CD4-positive, alpha-beta T cell treated with Interleukin-6 at 100 ng/mL for 8 hours (primary cell): ENCODE measurements around the gene USP32.

Experiments used
- DNase-seq: peaks from one replicate; pipeline ENCODE4 v3.0.0-alpha.2; 2020; ENCODE audit warnings: mixed read lengths, low spot score

Gene USP32

DNA sequence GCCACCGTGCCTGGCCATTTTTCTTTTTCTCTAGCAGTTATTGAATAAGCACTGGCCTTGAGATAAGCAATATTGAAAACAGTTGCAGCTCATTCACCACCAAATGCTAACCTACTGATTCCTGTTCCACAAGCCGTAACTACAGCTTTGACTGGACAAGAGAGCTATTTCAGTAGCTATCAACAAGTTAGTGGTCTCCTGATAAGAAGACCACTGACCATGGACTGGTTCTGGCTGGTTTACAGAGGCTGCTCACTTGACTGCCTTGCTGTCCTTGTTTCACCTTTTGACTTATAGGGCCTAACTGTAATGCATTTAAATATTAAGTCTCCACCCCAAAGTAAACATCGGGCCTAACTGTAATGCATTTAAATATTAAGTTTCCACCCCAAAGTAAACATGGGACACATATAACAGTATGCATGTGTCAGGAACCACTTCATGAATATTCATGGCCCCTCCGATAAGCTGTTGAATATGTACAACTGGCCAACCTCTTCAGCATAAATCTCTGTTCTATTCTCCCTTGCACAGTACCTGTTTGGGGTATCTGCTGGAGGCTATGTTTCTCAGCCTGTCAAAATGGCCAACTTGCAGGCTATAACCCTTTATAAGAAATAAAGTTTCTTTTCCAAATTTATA is 94.1 kb downstream of the USP32 start:
- DNase-seq: no peak

DNA sequence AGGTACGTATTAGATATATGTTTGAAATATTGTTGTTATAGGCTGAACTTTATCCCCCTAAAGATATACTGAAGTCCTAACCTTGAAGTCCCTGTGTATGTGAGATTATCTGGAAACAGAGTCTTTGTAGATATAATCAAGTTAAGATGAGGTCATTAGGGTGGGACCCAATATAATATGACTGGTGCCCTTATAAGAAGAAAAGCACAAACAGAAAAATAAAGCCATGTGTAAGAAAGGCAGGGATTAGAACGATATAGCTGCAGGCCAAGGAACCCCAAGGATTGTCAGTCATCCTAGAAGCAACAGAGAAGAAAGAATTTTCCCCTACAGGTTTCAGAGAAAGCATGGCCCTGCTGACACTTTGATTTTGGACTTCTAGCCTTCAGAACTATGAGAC is 95.8 kb downstream of the USP32 start:
- no peak for DNase-seq

DNA sequence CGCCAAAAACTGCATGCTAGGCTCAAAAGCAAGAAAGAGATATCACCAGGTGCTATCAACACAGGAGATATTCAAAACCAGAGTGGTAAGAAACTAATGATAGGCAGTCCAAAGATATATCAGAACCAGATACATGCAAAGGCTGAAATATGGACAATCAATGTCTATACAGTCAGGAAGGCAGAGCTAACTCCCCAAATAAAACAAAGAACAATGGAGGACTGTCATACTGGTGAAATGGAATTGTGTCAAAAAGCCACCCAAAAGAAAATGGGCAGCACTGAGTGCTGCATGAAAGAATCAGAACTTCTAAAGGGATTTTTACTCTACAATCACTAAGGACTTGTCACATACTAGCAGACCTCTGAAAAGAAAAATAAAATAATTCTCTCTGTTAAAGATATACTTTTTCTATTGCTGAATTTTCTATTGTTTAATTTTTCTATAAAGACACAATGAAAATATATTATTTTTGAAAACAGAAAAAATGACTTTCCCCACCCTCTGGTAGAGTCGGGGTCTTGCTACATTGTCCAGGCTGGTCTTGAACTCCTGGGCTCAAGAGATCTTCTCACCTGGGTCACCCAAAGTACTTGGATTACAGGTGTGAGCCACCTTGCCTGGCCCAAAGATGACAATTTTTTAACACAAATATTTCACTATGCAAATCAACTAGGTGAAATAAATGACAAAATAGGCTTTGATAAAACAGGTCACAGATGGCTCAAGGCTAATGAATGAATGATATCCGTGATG is 98.2 kb downstream of the USP32 start:
- no peak for DNase-seq

DNA sequence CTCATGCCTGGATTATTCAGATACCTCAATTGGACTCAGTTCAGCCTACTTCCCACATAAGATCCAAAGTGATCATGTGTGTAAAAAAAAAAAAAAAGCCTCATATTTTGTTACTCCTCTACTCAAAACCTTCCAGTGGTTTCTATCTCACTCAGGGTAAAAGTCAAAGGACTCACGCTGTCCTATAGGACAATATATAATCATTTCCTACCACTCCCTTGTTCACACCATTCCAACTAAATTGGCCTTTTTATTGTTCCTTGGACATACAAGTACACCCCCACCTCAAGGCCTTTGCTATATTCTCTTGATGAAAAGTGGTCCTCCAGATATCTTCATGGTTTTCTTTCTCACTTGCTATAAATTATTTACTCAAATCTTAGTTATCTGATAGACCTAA is 99.2 kb downstream of the USP32 start:
- DNase-seq: no peak

DNA sequence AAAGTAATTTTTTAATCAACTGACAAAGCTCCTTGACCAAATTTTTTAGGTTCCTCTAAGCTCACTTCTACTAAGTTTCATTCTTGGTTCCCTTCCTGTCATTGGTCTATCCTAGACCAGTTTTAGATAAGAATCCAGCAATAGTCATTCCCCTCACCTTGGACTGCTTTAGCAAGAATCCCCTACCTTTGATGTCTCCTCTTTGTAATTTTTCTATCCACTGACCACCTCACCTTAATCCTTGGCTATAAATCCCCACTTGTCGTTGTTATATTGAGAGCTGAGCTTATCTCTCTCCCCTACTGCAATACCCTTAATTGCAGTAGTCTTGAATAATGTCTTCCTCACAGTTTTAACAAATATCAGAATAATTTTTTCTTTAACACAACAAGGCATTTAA is 107.2 kb downstream of the USP32 start:
- no peak for DNase-seq

DNA sequence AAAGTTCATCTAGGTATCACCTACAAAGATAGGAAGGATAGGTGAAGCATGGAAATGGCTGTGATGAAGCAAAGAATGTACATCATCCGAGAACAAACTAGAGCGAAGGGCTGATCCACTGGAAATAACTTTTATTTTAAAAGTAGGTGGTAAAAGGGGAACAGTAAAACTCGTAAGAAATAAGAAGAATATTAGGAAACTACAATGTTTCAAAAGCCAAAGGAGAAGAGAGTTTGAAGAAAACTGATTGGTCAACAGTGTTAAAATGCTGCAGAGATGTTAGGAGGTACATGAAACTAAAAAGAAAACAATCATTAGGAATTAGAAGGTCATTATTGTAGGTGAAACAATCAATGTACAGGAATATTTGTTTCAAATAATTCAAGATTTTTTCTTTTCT is 108.1 kb downstream of the USP32 start:
- DNase-seq: no peak

DNA sequence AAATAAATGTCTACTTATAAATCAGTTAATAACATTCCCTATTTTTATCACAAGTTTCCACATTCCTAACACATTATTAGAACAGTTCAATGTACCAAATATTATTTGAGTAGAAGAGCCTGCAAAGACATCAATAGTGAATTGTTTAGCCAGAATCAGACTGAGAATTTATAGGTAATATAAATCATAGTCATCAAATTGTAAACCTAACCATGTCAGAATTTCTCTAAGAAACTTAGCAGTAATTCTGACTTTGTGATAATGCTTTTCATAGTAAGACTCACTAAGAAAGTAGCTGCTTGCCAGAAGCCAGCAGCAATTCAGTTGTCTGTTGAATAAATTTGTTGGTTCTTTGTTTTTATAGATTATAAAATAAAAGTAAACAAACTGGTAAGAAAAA is 111.3 kb downstream of the USP32 start:
- DNase-seq: no peak

DNA sequence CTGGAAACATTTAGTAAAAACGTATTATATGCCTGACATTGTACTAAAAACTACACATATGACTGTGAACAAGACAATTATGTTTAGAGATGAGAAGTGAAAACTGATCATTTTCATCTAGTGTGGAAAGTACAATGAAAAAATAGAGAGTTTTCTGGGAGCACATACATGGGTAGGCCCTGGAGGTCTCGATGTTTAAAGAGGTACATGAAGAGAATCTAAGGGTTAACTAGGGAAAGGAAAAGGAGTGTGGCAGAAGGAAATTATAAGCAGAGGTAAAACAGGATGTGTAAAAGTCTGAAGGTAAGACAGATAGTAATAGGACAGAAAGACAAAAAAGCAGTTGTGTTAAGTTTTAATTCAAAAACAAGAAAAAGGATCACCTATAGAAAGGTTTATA is 113.7 kb downstream of the USP32 start:
- no peak for DNase-seq

DNA sequence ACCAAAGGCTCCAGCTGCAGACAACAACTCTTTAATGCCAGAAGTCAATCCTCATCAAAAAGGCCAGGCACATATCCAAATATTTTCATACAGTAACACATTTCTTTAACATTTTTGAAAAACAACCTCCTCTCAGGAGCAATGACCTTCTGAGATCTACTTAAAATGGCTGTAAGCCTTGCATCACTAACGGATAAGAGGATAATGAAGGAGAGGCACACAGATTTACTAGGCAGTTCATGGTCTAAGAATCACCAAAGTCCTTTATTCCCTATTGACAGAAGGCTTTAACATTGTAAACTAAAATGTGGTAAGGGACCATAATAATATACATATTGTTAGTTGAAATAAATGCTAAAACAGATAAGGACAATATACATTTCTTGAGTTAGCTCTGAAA is 114.7 kb downstream of the USP32 start:
- DNase-seq: no peak

DNA sequence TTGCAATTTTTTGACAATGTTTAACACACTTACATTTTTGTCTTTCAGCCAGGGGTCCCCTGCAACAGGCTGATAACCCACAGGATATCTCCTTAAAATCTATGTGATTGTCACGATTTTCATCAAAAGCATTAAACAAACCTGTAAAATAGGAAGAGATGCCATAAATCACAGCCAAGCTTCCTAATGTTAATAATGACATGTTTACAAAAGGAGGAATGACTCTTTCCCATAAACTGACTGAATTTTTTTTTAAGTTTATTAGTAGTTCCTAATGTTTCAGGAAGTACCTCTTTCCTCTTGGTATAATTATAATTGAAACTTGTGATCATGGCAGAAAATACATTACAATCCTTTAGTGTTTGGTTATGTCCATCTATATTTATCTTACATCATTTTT is 122.5 kb downstream of the USP32 start:
- DNase-seq: no peak

DNA sequence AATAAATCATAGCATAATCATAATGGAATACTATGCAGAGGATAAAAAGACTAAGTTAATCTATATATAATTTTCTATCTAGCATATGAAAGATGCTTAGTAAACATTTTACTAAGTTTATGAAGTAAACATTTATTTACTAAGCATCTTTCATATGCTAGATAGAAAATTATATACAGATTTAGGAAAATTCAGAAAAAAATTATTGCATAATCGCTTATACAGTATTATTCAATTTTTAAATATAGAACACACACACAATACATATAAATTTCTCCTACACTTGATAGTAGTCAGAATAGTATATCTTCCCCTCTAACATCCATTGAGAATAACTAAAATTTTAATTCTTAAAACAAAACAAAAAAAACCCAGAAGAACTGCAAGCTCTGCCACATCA is 131.4 kb downstream of the USP32 start:
- DNase-seq: no peak

DNA sequence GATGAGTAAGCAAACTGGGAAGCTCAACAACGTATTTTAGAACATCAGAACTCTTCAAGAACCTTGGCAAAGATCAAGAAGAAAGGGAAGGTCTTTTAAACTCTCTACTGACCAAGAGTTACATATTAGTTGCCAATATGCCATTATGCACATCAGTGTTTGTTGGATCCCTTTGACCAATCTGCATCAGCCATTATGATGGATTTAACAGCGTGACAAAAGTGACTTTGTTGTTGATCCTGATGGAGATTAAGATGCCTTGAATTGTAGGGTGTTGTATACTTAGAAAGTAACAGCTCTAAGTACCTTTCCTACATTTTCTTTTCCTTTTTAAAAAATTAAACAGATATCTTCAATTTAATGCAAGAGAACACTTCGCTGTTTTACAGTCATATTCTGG is 133.6 kb downstream of the USP32 start:
- DNase-seq: no peak

DNA sequence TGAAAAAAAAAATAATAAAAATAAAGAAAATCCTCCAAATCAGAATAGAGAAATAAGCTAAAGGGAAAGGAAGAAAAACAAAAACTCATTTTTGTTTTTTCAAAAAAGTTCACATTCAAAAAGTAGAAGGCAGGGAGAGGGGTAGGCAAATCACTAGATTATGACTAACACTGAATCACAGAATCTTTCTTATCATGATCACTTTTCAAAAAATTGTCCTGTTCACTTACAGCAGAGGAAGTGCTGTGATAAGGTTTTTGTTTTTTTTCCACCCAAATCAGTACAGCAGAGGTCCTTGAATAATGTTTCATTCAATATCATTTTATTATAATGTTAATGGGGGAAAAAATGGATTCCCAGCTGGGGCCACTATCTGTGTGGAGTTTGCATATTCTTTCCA is 135.8 kb downstream of the USP32 start:
- DNase-seq: no peak

DNA sequence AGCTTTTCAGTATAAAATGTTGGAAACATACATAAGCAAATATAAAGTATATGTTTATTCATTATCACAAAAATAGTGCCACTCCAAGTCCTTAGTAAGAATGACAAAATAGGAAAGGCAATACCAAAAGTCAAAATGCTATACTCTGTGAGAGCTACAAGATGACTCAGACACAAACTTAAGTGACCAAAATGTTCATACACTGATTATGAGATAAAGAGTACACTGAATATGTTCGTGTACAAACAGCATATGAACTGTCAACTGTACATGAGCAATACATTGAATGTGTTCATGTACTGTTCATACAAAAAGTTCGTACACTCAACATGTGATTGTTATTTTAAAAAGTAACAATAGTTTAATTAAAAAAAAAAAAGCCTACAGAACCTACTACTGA is 138.9 kb downstream of the USP32 start:
- DNase-seq: no peak

DNA sequence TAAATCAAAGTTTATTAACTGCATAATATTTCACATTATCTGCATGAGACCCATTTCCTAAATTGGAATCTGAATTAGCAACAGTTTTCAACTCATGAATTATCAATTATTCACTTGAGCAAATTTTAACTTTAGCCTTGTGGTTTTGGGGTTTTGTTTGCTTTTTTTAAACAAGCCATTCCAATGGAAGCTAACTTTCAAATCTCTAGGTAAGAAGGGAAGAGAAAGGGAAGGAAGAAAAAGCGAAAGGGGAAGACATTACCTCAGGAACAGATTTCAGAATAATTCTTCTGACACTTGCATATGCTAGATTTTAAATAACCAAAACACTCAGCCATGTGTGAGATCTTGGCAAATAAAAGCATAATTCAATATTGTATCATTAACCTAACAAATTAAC is 139.5 kb downstream of the USP32 start:
- no peak for DNase-seq

DNA sequence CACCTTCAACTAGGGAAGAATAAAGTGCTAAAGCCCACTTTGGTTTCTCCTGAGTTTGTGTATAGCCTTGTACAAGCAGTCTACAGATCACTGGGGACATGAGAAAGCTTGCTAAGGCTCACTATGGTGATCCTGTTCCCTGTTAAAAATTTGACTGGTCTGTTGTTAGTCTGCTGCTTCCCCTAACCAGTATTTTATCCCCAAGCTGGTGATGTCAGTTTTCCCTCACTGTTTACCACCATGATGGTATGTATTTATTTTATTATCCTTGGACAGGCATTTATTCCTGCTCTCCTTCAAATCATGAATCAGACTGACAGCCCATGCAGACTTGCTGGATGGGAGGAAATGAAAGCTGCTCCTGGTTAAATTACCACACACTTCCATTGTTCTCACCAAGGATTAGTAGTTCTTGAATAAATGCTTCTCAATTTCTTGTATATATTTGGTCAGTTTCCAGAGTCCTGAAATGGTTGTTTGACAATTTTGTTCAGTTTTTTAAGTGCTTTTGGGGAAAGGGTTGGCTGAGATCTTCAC is 142.6 kb downstream of the USP32 start:
- DNase-seq: no peak

DNA sequence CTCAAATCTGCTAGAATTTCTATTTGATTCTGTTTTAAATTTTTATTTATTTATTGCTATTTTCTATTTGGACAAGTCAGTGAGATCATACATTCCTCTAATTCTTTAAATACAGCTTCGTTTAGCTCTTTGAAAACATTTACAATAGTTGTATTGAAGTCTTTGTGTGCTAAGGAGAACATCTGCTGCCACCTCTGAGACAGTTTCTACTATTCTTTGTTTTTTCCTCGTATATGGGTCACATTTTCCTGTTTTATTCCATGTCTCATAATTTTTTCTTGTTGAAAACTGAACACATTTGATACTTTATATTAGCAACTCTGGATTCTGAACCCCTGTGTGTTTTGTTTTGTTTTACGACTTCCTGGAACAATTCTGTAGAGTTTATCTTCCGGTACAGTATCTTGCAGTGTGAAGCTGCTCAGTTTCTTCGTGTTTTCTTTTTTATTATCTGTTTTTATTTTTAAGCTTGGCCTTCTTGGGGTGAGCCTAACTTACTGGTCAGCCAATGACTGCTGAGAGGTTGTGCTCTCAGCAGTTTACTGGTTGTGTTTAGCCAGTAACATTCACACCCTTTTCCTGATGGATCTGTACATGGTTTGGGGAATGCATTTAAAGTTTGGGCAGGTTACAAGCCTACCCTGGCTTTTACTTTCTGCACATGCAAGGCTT is 143.2 kb downstream of the USP32 start:
- DNase-seq: no peak

DNA sequence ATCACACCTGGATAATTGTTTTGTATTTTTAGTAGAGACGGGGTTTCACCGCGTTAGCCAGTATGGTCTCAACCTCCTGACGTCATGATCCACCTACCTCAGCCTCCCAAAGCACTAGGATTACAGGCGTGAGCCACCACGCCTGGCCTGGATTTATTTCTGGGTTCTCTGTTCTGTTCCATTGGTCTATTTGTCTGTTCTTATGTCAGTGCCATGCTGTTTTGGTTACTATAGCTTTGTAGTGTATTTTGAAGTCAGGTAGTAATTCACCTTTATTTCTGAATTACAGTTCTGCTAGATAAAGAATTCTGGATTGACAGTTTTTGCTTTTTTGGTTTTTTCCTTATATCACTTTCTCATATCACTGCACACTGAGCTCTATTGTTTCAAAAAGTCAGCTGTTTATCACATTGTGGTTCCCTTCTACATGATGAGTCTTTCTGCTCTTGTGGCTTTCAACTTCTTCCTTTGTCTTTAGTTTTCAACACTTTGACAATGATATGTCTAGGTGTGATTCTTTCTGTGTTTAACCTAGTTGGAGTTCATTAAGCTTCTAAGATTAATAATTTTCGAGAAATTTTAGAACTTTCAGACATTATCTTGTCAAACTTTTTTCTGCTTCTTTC is 144.0 kb downstream of the USP32 start:
- no peak for DNase-seq

DNA sequence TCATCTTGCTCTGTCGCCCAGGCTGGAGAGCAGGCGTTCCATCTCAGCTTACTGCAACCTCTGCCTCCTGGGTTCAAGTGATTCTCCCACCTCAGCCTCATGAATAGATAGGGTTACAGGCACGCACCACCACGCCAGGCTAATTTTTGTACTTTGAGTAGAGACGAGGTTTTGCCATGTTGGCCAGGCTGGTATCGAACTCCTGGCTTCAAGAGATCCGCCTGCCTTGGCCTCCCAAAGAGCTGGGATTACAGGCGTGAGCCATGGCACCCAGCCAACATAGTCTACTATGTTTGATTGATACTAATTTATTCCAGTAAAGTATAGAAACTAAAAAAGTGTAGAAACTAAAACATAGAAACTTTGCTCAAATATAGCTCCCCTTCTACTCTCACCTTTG is 147.3 kb downstream of the USP32 start:
- no peak for DNase-seq

DNA sequence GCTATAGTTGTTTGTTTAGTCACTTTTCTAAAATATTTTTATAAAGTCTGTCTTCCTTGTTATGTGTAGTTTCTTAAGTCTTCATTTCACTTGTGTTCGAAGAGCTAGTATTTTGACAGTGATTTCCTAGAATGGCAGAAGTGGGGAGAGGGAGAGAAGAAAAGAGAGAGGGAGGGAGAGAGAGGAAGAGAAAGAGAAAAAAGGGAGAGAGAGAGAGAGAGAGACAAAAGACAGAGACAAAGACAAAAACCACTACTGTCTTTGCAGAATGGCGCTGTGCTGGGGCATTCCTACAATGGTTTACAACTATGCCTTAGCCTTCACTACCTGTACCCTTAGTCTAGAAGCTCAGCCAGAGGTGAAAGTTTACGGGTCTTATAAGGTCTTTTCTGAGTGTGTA is 151.6 kb downstream of the USP32 start:
- no peak for DNase-seq

DNA sequence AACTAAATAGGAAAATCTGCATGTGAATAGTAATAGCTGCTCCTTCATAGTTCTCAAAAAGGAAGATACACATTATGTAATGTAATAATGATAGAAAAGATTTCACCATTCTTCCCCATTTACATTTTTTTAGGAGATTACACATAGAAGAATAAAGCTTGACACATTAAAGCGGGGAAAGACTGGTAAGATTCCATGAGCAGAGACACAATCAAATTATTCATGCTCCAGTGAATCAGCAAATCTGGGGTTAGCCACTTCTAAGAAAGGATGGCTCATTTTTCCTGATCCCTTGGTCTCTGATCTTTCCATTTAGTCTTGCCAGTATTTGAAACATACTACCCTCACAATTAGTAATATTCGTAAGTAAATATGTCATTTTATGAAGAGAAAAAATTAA is 160.2 kb downstream of the USP32 start:
- no peak for DNase-seq

DNA sequence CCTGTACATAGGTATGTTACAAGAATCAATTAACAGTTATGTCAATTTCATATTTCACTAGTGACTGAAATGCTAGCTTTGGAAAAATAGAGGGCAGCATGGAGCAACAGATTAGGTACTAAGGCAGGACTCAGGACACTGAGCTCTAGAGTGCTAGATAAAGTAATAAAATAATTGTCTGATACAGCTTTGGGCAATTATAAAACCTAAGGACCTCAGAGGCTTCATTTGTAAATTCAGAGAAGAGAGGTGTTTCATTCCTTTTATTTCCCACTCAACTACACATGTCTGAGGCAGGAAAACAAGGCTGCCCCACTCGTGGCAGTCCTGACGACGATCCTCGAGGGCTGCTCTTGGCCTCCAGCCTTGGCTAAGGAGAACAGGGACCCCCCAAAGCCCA is 160.7 kb downstream of the USP32 start:
- no peak for DNase-seq

DNA sequence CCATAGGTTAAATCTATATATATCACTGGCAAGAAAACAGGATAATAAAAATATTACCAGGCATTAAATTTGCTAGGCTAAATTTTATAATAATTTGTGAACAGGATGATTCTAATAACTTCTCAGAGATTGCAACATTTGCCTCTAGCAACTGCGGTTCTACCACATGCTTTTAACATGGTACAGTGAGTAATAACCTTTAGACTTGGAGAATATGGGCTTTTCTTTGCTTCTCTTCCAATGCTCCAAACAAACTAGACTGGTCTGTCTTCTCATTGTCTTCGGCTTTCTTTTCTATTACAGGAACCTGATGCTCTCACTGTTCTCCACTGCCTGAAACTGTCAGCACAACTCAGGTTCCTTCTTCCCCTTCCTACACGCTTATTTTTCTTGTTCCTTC is 161.6 kb downstream of the USP32 start:
- no peak for DNase-seq
